B cell (primary cell): ENCODE results near the gene AOAH. TPM values are rescaled to one million over a fixed set of nuclear protein-coding genes. Genes with fewer than 3 reads are reported as not detected.

Experiments
- ATAC-seq: fragments of 200-7000 bp; cut with Tn5 transposase; one replicate; pipeline ENCODE4 v1.10.0; 2021; ENCODE audit warnings: low read depth, mild to moderate bottlenecking, moderate number of reproducible peaks, moderate library complexity
- CTCF ChIA-PET: fragments of 350-600 bp; sonication (Branson Sonifier 250); formaldehyde crosslinking; loops from one replicate; lab custom pipeline; 2021; ENCODE audit warnings: antibody characterized with exemption, inconsistent platforms; lab: Charles Lee
- POLR2A ChIA-PET: fragments of 350-600 bp; sonication (Branson Sonifier 250); formaldehyde crosslinking; loops from one replicate; lab custom pipeline; 2021; ENCODE audit warnings: antibody characterized with exemption; lab: Charles Lee
- DNase-seq: peaks from one replicate; pipeline ENCODE4 v3.0.0; 2013
- H2AFZ ChIP-seq: 2 replicates; pipeline ENCODE4 v1.6.1; 2012; ENCODE audit warnings: mild to moderate bottlenecking, low read depth, low read length; ENCODE audit not compliant: insufficient read depth, poor library complexity, severe bottlenecking
- H3K27ac ChIP-seq, 2 donors: 1 replicate in 1 of 2; 2 replicates in 1 of 2; pipeline ENCODE4 v1.5.1; 2012 to 2013; ENCODE audit warnings: low read length in 2 of 2, mild to moderate bottlenecking in 2 of 2, moderate library complexity in 1 of 2
- H3K27me3 ChIP-seq, 4 experiments: fragments of 200-600 bp in 1 of 4; sonication (generic) in 1 of 4; replicated peaks in 1 of 4; 1 replicate in 2 of 4; 2 replicates in 2 of 4; pipeline versions ENCODE4 v1.6.1 to v1.7.0; 2013 to 2016; ENCODE audit warnings: low read length in 3 of 4, mild to moderate bottlenecking in 2 of 4, mixed read lengths in 1 of 4, moderate library complexity in 1 of 4; ENCODE audit not compliant: insufficient read depth in 4 of 4, control insufficient read depth in 3 of 4; ENCODE audit errors: control extremely low read depth in 1 of 4
- H3K36me3 ChIP-seq, 2 experiments: replicated peaks in 1 of 2; 1 replicate in 1 of 2; 2 replicates in 1 of 2; pipeline versions ENCODE4 v1.6.1 to v1.7.1; 2013; ENCODE audit warnings: low read length in 1 of 2; ENCODE audit not compliant: insufficient read depth in 2 of 2, control insufficient read depth in 1 of 2; ENCODE audit errors: control extremely low read depth in 1 of 2, extremely low read depth in 1 of 2
- H3K4me1 ChIP-seq, 2 donors: fragments of 200-600 bp in 1 of 2; sonication (generic) in 1 of 2; 1 replicate in 1 of 2; 2 replicates in 1 of 2; pipeline versions ENCODE4 v1.5.1 to v1.6.1; 2013 to 2017; ENCODE audit warnings: low read length in 2 of 2; ENCODE audit not compliant: control insufficient read depth in 2 of 2, insufficient read depth in 2 of 2
- H3K4me2 ChIP-seq: replicated peaks from 2 replicates; pipeline ENCODE3; 2012; ENCODE audit warnings: mild to moderate bottlenecking, low read depth, low read length; ENCODE audit not compliant: poor library complexity, severe bottlenecking
- H3K4me3 ChIP-seq, 5 experiments: fragments of 200-600 bp in 1 of 5; sonication (generic) in 1 of 5; 1 replicate in 3 of 5; 2 replicates in 2 of 5; pipeline versions ENCODE4 v1.5.1 to v1.7.0; 2011 to 2016; ENCODE audit warnings: low read length in 4 of 5, mild to moderate bottlenecking in 4 of 5, low read depth in 2 of 5, control low read depth in 1 of 5, moderate library complexity in 1 of 5; ENCODE audit not compliant: insufficient read depth in 1 of 5; ENCODE audit errors: control extremely low read depth in 1 of 5, extremely low read depth in 1 of 5
- H3K79me2 ChIP-seq: fragments of 200-600 bp; sonication (generic); one replicate; pipeline ENCODE4 v1.6.0; 2016; ENCODE audit warnings: low read length; ENCODE audit not compliant: control insufficient read depth, insufficient read depth
- H3K9ac ChIP-seq: fragments of 200-600 bp; sonication (generic); 2 replicates; pipeline ENCODE4 v1.6.1; 2017; ENCODE audit warnings: mild to moderate bottlenecking, low read length, moderate library complexity
- H3K9me3 ChIP-seq, 3 donors: one replicate each; pipeline versions ENCODE4 v1.6.1 to v1.7.1; 2013; ENCODE audit warnings: low read length in 2 of 3; ENCODE audit not compliant: control insufficient read depth in 2 of 3, insufficient read depth in 1 of 3; ENCODE audit errors: control extremely low read depth in 1 of 3
- H4K20me1 ChIP-seq: 2 replicates; pipeline ENCODE4 v1.6.0; 2012; ENCODE audit warnings: mild to moderate bottlenecking, low read length; ENCODE audit not compliant: insufficient read depth, control insufficient read depth, poor library complexity, severe bottlenecking
- H3K27ac Mint-ChIP-seq: one replicate; pipeline ENCODE4 v1.8.0; 2021; ENCODE audit warnings: mixed read lengths
- H3K27me3 Mint-ChIP-seq: one replicate; pipeline ENCODE4 v1.8.0; 2021; ENCODE audit warnings: mixed read lengths
- H3K4me1 Mint-ChIP-seq: one replicate; pipeline ENCODE4 v1.8.0; 2021; ENCODE audit warnings: mixed read lengths
- H3K4me3 Mint-ChIP-seq: one replicate; pipeline ENCODE4 v1.8.0; 2021; ENCODE audit warnings: mixed read lengths
- H3K9me3 Mint-ChIP-seq: one replicate; pipeline ENCODE4 v1.8.0; 2022; ENCODE audit warnings: mixed read lengths; ENCODE audit not compliant: insufficient read depth
- EZH2 ChIP-seq: IDR thresholded peaks from 2 replicates; pipeline ENCODE4 v1.6.1; 2012; ENCODE audit warnings: borderline replicate concordance, low read depth, mild to moderate bottlenecking, moderate library complexity, low read length; ENCODE audit not compliant: insufficient read depth, poor library complexity, severe bottlenecking
- WGBS: methylation state at CpG from one replicate; pipeline ENCODE4 v1.1.5; 2013; ENCODE audit warnings: missing lambda C conversion rate; ENCODE audit not compliant: insufficient coverage; 5-methylcytosine and 5-hydroxymethylcytosine counted together
- intact Hi-C: fragments of 100-400 bp; cut with micrococcal nuclease; formaldehyde crosslinking; loops from one replicate; pipeline ENCODE4 v1.10.0; 2022
- polyA plus RNA-seq: library from polyadenylated mRNA; depleted of rRNA; stranded (reverse); fragments of >200 nt; gene quantifications from 2 replicates; pipeline ENCODE4 v1.2.3, GENCODE V29; 2012
- total RNA-seq, 2 donors: library from RNA; stranded (reverse); fragments of 120-200 nt in 1 of 2; gene quantifications; 1 replicate in 1 of 2; 2 replicates in 1 of 2; pipeline versions ENCODE4 v1.2.3 to v1.2.4, GENCODE V29; 2013 to 2022
- TF ChIP-seq, protein P1 (sequence below): fragments of 200-600 bp; IDR thresholded peaks from one replicate; pipeline ENCODE4 v1.8.0; 2022; ENCODE audit warnings: antibody characterized with exemption, mild to moderate bottlenecking

Gene AOAH
- total and polyA plus RNA-seq, 2 donors (not counting 1 experiment from before 2014, with no cell fraction given), result 2.6 to 5.0 TPM

DNA sequence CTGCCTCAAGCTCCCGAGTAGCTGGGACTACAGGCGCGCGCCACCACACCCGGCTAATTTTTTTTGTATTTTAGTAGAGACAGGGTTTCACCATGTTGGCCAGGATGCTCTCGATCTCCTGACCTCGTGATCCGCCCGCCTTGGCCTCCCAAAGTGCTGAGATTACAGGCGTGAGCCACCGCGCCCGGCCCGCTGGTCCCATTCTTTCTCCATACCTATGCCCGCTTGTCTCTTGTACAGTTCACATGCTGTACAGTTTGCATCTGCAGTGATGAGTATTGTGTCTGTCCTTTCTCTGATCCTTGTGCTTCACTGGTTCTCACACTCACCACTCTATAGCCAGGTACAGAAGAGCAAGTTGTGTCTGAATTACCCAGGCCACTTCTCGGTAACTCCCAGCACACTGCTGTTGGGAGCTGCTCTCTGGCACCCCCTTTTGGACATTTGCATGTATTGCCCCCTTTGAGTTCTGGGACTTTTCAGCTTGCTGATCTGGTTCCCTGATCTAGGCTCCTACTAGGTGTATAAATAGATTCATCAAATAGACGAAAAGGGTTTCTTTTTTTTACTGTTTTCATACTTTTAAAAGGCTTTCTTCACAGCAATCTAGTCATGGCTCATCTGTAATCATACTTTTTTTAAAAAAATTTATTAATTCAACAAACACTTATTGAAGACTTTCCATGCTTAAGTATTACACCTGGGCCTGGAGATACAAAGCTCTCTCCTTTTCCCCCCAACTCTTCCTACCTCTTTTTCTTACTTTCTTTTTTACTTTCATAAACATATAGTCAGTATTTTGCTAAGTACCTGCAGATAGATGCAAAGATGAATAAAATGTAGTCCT is 53.5 kb downstream of the AOAH start:
- POLR2A ChIA-PET, result no interaction called here
- peak; percentile 63 for ATAC-seq
- Histone ChIP-seq H3K4me2 (no peak overlapping the region), H3K9ac (no peak overlapping the region), H3K27ac (no peak overlapping the region), H3K4me3 (no peak overlapping the region), H3K36me3 (no peaks in the 10 kb centered on the region), H4K20me1 (no peaks in the 10 kb centered on the region), H3K4me1 (no peaks in the 10 kb centered on the region), H3K27me3 (no peaks in the 10 kb centered on the region), H3K9me3 (no peaks in the 10 kb centered on the region), H2AFZ (no peak overlapping the region), H3K79me2 (no peaks in the 10 kb centered on the region)
- Mint-ChIP-seq H3K27ac (no peak overlapping the region), H3K4me3 (no peak overlapping the region), H3K9me3 (no peaks in the 10 kb centered on the region), H3K27me3 (peaks cover 3% of the 10 kb centered on the region), H3K4me1 (peaks cover 3% of the 10 kb centered on the region)
- WGBS, result 83% methylated on average over 10 of the region's 17 CpGs
- CTCF ChIA-PET, result interaction anchor here (0.6 to 1.8 kb wide), 8 partner anchors 10 to 675 kb away, joined by 3 to 9 read pairs (median 3); no protein-coding TSS in a partner anchor
- peak; percentile 67 for DNase-seq
- intact Hi-C loops, result loop anchor here (10.0 kb wide), 1 partner anchor 114 kb away; no protein-coding TSS in a partner anchor
- TF ChIP-seq EZH2, result no peak
- TF ChIP-seq, protein P1, sequence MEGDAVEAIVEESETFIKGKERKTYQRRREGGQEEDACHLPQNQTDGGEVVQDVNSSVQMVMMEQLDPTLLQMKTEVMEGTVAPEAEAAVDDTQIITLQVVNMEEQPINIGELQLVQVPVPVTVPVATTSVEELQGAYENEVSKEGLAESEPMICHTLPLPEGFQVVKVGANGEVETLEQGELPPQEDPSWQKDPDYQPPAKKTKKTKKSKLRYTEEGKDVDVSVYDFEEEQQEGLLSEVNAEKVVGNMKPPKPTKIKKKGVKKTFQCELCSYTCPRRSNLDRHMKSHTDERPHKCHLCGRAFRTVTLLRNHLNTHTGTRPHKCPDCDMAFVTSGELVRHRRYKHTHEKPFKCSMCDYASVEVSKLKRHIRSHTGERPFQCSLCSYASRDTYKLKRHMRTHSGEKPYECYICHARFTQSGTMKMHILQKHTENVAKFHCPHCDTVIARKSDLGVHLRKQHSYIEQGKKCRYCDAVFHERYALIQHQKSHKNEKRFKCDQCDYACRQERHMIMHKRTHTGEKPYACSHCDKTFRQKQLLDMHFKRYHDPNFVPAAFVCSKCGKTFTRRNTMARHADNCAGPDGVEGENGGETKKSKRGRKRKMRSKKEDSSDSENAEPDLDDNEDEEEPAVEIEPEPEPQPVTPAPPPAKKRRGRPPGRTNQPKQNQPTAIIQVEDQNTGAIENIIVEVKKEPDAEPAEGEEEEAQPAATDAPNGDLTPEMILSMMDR, result peak; percentile 78

DNA sequence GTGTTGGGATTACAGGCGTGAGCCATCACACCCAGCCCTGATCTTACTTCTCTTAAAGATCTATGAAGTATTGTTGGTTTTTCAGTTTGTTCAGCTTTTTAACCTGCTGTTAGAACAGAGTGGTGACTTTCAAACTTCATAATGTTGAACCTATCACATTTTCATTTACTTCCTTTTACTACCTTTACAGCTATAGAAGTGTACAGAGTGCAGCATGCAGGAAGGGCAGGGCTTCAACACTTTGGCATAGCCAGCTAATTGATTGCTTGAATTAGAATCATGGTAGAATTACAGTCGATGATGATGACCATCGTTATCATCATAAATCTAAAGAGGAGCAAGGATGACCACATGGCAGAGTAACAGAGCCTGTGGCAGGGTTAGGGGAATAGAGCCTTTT is 55.5 kb downstream of the AOAH start:
- H4K20me1 ChIP-seq, result no peaks in the 10 kb centered on the region
- peaks cover 3% of the 10 kb centered on the region for H3K27me3 Mint-ChIP-seq
- no peaks in the 10 kb centered on the region for H3K9me3 ChIP-seq
- no peaks in the 10 kb centered on the region for H3K27me3 ChIP-seq
- no peak for TF ChIP-seq EZH2
- TF ChIP-seq, protein P1, result no peak
- CTCF ChIA-PET, result interaction anchor here (0.7 to 1.5 kb wide), 2 partner anchors 10 to 33 kb away, joined by 3 to 5 read pairs; no protein-coding TSS in a partner anchor
- H3K4me3 ChIP-seq, result no peak overlapping the region
- no peaks in the 10 kb centered on the region for H3K9me3 Mint-ChIP-seq
- WGBS, result no CpG with 5 or more reads among the region's 3 CpGs
- no peak overlapping the region for H3K4me3 Mint-ChIP-seq
- H3K9ac ChIP-seq, result no peak overlapping the region
- H3K27ac Mint-ChIP-seq, result no peak overlapping the region
- no peak overlapping the region for H3K27ac ChIP-seq
- peaks cover 0 to 1% of the 10 kb centered on the region in 2 experiments for H3K36me3 ChIP-seq
- DNase-seq (no peak), ATAC-seq (no peak)
- no peaks in the 10 kb centered on the region for H3K4me1 ChIP-seq
- no peak overlapping the region for H3K4me2 ChIP-seq
- H3K79me2 ChIP-seq, result no peaks in the 10 kb centered on the region
- H3K4me1 Mint-ChIP-seq, result peaks cover 3% of the 10 kb centered on the region
- POLR2A ChIA-PET, result interaction anchor here (0.5 kb wide), 1 partner anchor 51 kb away, joined by 3 read pairs; no protein-coding TSS in a partner anchor
- intact Hi-C loops, result no loop called here
- H2AFZ ChIP-seq, result no peak overlapping the region
